Osteocyte (in vitro differentiated cells): ENCODE measurements around the gene SOX4. TPM values are rescaled to one million over a fixed set of nuclear protein-coding genes. Genes with fewer than 3 reads are reported as not detected.

Source experiments
- DNase-seq: peaks from one replicate; pipeline ENCODE4 v3.0.0; 2021; ENCODE audit warnings: mixed read lengths; ENCODE audit not compliant: unreplicated experiment; ENCODE audit errors: extremely low spot score
- H3K27ac Mint-ChIP-seq: one replicate; pipeline ENCODE4 v1.8.0; 2021; ENCODE audit warnings: mild to moderate bottlenecking, mixed read lengths; ENCODE audit not compliant: unreplicated experiment
- H3K27me3 Mint-ChIP-seq: one replicate; pipeline ENCODE4 v1.8.0; 2021; ENCODE audit warnings: mixed read lengths; ENCODE audit not compliant: unreplicated experiment
- H3K36me3 Mint-ChIP-seq: one replicate; pipeline ENCODE4 v1.8.0; 2021; ENCODE audit warnings: mixed read lengths; ENCODE audit not compliant: unreplicated experiment
- H3K4me1 Mint-ChIP-seq: one replicate; pipeline ENCODE4 v1.8.0; 2021; ENCODE audit warnings: mixed read lengths; ENCODE audit not compliant: unreplicated experiment
- H3K4me3 Mint-ChIP-seq: one replicate; pipeline ENCODE4 v1.8.0; 2021; ENCODE audit warnings: mild to moderate bottlenecking, moderate library complexity, mixed read lengths; ENCODE audit not compliant: unreplicated experiment
- H3K9me3 Mint-ChIP-seq: one replicate; pipeline ENCODE4 v1.8.0; 2021; ENCODE audit warnings: mixed read lengths; ENCODE audit not compliant: unreplicated experiment
- total RNA-seq: library from RNA; stranded (reverse); gene quantifications from 2 replicates; pipeline ENCODE4 v1.2.1, GENCODE V29; 2021
- TF ChIP-seq, protein P1 (sequence below): fragments of 200-600 bp; sonication (generic); IDR thresholded peaks from 2 replicates; pipeline ENCODE4 v1.5.0; 2021; ENCODE audit warnings: antibody characterized with exemption, mild to moderate bottlenecking, moderate library complexity

Gene SOX4
- total RNA-seq, 1 donor from 2014 or later: 110 TPM

DNA sequence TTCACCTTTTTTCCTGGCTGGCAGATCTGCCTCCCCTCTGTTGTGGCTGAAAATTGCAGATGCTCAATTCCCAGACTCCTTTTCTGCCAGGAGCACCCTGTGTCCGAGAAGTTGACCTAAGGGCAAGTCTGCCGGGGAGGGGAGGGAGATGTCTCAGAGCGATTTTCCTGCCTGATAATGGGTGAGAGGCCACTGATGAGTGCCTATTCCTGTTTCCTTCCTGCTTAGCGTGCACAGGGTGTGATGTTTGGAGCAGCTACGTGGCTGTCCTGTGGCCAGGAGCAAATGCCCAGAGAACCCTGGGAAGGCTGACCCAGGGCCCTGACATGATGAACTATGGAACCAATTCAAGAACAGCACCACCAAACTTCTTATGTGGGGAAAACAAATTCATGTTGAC is 22.5 kb downstream of the SOX4 start:
- H3K27me3 Mint-ChIP-seq: no peaks in the 10 kb centered on the region
- H3K36me3 Mint-ChIP-seq: no peaks in the 10 kb centered on the region
- no peaks in the 10 kb centered on the region for H3K9me3 Mint-ChIP-seq
- H3K4me3 Mint-ChIP-seq: no peak overlapping the region
- TF ChIP-seq, protein P1, sequence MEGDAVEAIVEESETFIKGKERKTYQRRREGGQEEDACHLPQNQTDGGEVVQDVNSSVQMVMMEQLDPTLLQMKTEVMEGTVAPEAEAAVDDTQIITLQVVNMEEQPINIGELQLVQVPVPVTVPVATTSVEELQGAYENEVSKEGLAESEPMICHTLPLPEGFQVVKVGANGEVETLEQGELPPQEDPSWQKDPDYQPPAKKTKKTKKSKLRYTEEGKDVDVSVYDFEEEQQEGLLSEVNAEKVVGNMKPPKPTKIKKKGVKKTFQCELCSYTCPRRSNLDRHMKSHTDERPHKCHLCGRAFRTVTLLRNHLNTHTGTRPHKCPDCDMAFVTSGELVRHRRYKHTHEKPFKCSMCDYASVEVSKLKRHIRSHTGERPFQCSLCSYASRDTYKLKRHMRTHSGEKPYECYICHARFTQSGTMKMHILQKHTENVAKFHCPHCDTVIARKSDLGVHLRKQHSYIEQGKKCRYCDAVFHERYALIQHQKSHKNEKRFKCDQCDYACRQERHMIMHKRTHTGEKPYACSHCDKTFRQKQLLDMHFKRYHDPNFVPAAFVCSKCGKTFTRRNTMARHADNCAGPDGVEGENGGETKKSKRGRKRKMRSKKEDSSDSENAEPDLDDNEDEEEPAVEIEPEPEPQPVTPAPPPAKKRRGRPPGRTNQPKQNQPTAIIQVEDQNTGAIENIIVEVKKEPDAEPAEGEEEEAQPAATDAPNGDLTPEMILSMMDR: no peak
- H3K4me1 Mint-ChIP-seq: peaks cover 9% of the 10 kb centered on the region
- no peak for DNase-seq
- no peak overlapping the region for H3K27ac Mint-ChIP-seq

DNA sequence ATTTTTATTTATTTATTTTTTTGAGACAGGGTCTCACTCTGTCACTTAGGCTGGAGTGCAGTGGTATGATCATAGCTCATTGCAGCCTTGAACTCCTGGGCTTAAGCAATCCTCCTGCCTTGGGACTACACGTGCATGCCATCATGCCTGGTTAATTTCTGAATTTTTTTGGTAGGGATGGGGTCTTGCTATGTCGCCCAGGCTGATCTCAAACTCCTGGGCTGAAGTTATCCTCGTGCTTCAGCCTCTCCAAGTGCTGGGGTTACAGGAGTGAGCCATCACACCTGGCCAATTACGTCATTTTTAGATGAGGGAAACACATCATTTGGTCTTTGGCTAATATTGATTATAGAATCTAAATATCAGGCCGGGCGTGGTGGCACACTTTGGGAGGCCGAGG is 32.1 kb downstream of the SOX4 start:
- TF ChIP-seq, protein P1: no peak
- H3K4me3 Mint-ChIP-seq: no peak overlapping the region
- H3K9me3 Mint-ChIP-seq: no peaks in the 10 kb centered on the region
- H3K4me1 Mint-ChIP-seq: no peaks in the 10 kb centered on the region
- DNase-seq: no peak
- H3K27me3 Mint-ChIP-seq: no peaks in the 10 kb centered on the region
- no peaks in the 10 kb centered on the region for H3K36me3 Mint-ChIP-seq
- H3K27ac Mint-ChIP-seq: no peak overlapping the region

DNA sequence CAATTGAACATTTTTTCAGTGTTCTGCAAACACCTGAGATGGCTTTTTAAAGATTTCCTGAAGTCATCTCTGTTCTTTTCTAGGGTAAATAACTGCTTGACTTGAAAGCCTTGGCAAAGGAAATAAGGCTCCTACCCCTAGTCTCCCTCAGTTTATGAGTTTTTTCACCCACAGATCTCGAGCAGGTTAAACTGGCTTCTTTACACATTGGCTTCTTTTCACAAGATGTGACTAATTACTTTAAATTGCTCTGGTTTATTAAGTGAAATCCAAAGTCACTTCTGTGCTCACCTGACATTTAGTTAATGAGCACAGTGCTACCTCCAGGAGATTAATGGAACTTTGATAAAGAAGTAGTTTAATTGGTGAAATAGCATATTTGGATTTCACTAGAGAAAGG is 33.2 kb downstream of the SOX4 start:
- Mint-ChIP-seq H3K4me3 (no peak overlapping the region), H3K27me3 (no peaks in the 10 kb centered on the region), H3K27ac (no peak overlapping the region), H3K36me3 (no peaks in the 10 kb centered on the region), H3K4me1 (no peaks in the 10 kb centered on the region), H3K9me3 (no peaks in the 10 kb centered on the region)
- TF ChIP-seq, protein P1: no peak
- no peak for DNase-seq

DNA sequence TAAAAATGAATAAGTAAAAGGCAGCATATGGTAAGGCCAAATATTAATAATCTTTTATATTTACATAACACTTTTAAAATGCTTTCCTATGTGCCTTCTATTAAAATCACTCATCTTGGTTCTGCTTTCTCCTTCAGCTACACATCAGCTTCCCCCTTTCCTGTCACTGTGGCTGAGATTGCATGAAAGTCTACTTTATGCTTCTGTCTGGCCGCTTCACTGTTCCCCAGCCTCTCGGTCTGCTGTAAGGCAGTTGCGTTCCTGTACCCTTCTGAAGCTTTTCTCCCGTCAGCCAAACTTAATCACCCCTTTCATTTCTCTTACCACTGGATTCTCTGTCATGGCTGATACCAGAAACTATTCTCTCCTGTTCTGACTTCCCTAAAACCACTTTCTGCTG is 34.6 kb downstream of the SOX4 start:
- TF ChIP-seq, protein P1: no peak
- peak; percentile 7 for DNase-seq
- Mint-ChIP-seq H3K4me1 (no peaks in the 10 kb centered on the region), H3K27ac (no peak overlapping the region), H3K27me3 (no peaks in the 10 kb centered on the region), H3K9me3 (no peaks in the 10 kb centered on the region), H3K36me3 (no peaks in the 10 kb centered on the region), H3K4me3 (no peak overlapping the region)

DNA sequence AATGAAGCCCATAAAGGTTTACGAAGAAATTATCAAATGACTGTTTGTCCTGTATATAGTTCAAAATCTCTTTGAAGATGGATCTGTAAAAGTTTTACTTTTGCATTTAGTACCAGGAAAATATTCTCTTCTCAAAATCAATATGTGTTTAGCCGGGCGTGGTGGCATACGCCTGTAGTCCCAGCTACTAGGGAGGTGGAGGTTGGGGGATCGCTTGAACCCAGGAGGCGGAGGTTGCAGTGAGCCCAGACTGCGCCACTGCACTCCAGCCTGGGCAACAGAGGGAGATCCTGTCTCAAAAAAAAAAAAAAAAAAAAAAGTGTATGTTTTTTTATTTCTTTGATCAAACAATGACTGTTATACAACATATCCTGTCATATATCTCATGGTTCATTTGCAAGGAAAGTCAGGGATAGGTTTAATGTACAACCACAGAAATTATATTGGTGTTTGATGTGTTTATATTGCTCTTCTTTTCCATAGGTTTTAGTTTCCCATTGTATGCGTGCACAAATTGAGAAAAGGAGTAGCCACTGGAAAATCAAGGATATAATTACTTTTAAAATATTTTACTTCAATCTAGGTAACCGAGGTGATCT is 40.1 kb downstream of the SOX4 start:
- Mint-ChIP-seq H3K4me3 (no peak overlapping the region), H3K4me1 (peaks cover 4% of the 10 kb centered on the region), H3K9me3 (no peaks in the 10 kb centered on the region), H3K36me3 (no peaks in the 10 kb centered on the region), H3K27ac (no peak overlapping the region), H3K27me3 (no peaks in the 10 kb centered on the region)
- peak; percentile 25 for DNase-seq
- TF ChIP-seq, protein P1: no peak
